Sigmoid colon (tissue), 7 donors: ENCODE data around the gene DNAH14. TPM values are rescaled to one million over a fixed set of nuclear protein-coding genes. Genes with fewer than 3 reads are reported as not detected.

ENCODE experiments used
- DNase-seq: peaks from one replicate; pipeline ENCODE4 v3.0.0-alpha.2; 2019
- H3K27ac ChIP-seq, 4 donors: fragments of 200-600 bp; sonication (generic); one replicate each; pipeline ENCODE4 v1.5.1; 2016 to 2019; ENCODE audit warnings: mild to moderate bottlenecking in 1 of 4
- H3K27me3 ChIP-seq, 3 donors: fragments of 200-600 bp; sonication (generic); one replicate each; pipeline ENCODE4 v1.5.1; 2019; ENCODE audit warnings: mild to moderate bottlenecking in 1 of 3
- H3K36me3 ChIP-seq, 4 donors: fragments of 200-600 bp; sonication (generic); one replicate each; pipeline ENCODE4 v1.5.1; 2016 to 2019
- H3K4me1 ChIP-seq, 4 donors: fragments of 200-600 bp; sonication (generic); one replicate each; pipeline ENCODE4 v1.5.1; 2017 to 2019
- H3K4me3 ChIP-seq, 4 donors: fragments of 200-600 bp; sonication (generic); one replicate each; pipeline ENCODE4 v1.5.1; 2017 to 2019; ENCODE audit warnings: mild to moderate bottlenecking in 2 of 4, moderate library complexity in 1 of 4
- H3K9me3 ChIP-seq, 4 donors: fragments of 200-600 bp in 3 of 4; sonication (generic) in 3 of 4; one replicate each; pipeline versions ENCODE4 v1.5.1 to v1.6.1; 2013 to 2019
- CTCF ChIP-seq, 4 experiments: fragments of 450-650 bp in 3 of 4; fragments of 200-600 bp in 1 of 4; IDR thresholded peaks; one replicate each; pipeline ENCODE4 v1.5.1; 2016 to 2019; ENCODE audit warnings: antibody characterized with exemption in 4 of 4, mild to moderate bottlenecking in 3 of 4, moderate library complexity in 2 of 4
- EP300 ChIP-seq, 4 donors: sonication (generic); formaldehyde crosslinking; IDR thresholded peaks; one replicate each; pipeline ENCODE4 v1.6.1; 2017; ENCODE audit warnings: antibody characterized with exemption in 4 of 4
- POLR2A ChIP-seq, 2 donors: fragments of 450-650 bp; IDR thresholded peaks; one replicate each; pipeline ENCODE4 v1.6.1; 2016; ENCODE audit warnings: antibody characterized with exemption in 2 of 2, mild to moderate bottlenecking in 2 of 2, moderate library complexity in 2 of 2
- POLR2AphosphoS5 ChIP-seq, 4 donors: sonication (generic); formaldehyde crosslinking; IDR thresholded peaks; one replicate each; pipeline ENCODE4 v1.6.1; 2017; ENCODE audit warnings: antibody characterized with exemption in 4 of 4
- WGBS, 2 donors: extraction: QIAGEN DNeasy Blood & Tissue Kit; methylation state at CpG; one replicate each; pipeline ENCODE4 v1.1.7; 2013; 5-methylcytosine and 5-hydroxymethylcytosine counted together
- intact Hi-C: fragments of 100-400 bp; cut with DNase I; formaldehyde crosslinking; loops from one replicate; pipeline ENCODE4 v1.15.1; 2023
- polyA plus RNA-seq, 3 donors: library from polyadenylated mRNA; stranded (reverse); fragments of 200-250 nt; gene quantifications; one replicate each; pipeline ENCODE4 v1.2.3, GENCODE V29; 2013
- total RNA-seq, 4 donors: library from RNA; depleted of rRNA; stranded (reverse); fragments of >200 nt; gene quantifications; one replicate each; pipeline ENCODE4 v1.1.0, GENCODE V29; 2016
- donor health status: healthy with polysubstance abuse.
- donor health status: Bipolar disorder and iron deficiency.
- donor health status: healthy.

The DNAH14 gene
- total and polyA plus RNA-seq, 7 donors, result 2.4 to 9.7 (median 3.3) TPM

GRCh38 chr1:225388372-225388771, 458.9 kb downstream of the DNAH14 start:
- DNase-seq, result no peak
- Histone ChIP-seq H3K27ac (no peak overlapping the region), H3K4me1 (no peaks in the 10 kb centered on the region), H3K9me3 (no peaks in the 10 kb centered on the region), H3K4me3 (no peak overlapping the region), H3K27me3 (no peaks in the 10 kb centered on the region), H3K36me3 (peaks cover 0 to 8% (median 0%) of the 10 kb centered on the region in 4 donors)
- WGBS, 2 donors, result 82 to 85% methylated on average over 4 of the region's 4 CpGs
- intact Hi-C loops, result no loop called here
- TF ChIP-seq POLR2A (IDR thresholded peaks at IDR 0.05) (no peak), POLR2AphosphoS5 (IDR thresholded peaks at IDR 0.05) (no peak), CTCF (IDR thresholded peaks at IDR 0.05) (no peak), EP300 (IDR thresholded peaks at IDR 0.05) (no peak)

DNA sequence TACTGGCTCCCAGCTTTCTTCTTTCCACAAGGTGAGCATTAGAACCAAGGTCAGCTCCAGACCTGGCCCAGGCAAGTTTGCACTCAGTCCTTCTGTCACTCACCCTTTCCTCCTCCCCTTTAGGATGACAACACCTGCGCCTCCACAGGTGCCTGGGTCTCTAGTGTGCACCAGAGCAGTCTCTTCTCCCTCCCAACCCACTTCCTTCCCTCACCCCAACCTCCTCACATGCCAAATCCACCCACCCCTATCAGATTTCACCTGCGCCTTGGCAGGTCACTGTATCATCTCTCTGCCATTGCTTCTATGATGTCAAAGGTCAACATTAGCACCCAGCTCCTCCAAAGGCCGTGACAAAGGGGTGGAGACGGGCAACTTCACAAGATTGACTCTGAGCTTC, 460.4 kb downstream of the DNAH14 start:
- intact Hi-C loops, result no loop called here
- Histone ChIP-seq H3K4me3 (no peak overlapping the region), H3K9me3 (no peaks in the 10 kb centered on the region), H3K27ac (no peak overlapping the region), H3K4me1 (no peaks in the 10 kb centered on the region), H3K36me3 (peaks cover 0 to 8% (median 0%) of the 10 kb centered on the region in 4 donors), H3K27me3 (no peaks in the 10 kb centered on the region)
- WGBS, 2 donors, result 91 to 92% methylated on average over 4 of the region's 4 CpGs
- TF ChIP-seq EP300 (IDR thresholded peaks at IDR 0.05) (no peak), POLR2A (IDR thresholded peaks at IDR 0.05) (no peak), CTCF (IDR thresholded peaks at IDR 0.05) (no peak), POLR2AphosphoS5 (IDR thresholded peaks at IDR 0.05) (no peak)
- DNase-seq, result no peak

DNA sequence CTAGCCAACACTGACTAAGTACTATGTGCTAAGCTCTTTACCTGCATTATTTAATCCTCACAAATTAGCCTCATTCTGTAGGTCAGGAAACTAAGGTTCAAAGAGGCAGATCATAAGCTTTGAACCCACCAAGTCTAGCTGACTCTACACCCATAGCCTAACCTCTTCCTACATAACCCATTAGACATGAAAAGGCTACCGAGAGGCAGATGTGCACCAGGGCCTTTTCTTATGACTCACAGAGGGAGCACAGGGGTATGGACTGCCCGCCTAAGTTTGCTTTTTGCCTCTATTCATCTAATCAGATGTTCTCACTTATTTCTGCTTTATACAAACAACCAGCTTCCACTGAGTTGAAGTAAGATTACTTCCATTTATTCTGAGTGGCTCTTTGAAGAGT, 466.9 kb downstream of the DNAH14 start:
- no peaks in the 10 kb centered on the region for H3K4me1 ChIP-seq
- 73 to 93% methylated on average over 2 of the region's 2 CpGs for WGBS, 2 donors
- intact Hi-C loops, result no loop called here
- no peaks in the 10 kb centered on the region for H3K9me3 ChIP-seq
- H3K4me3 ChIP-seq, result no peak overlapping the region
- no peak for DNase-seq
- TF ChIP-seq POLR2A (IDR thresholded peaks at IDR 0.05) (no peak), POLR2AphosphoS5 (IDR thresholded peaks at IDR 0.05) (no peak), EP300 (IDR thresholded peaks at IDR 0.05) (no peak)
- no peaks in the 10 kb centered on the region for H3K27me3 ChIP-seq
- H3K36me3 ChIP-seq, result peaks cover 6 to 61% (median 16%) of the 10 kb centered on the region in 4 donors
- H3K27ac ChIP-seq, result no peak overlapping the region

- DNase-seq, result no peak
- Histone ChIP-seq H3K9me3 (no peaks in the 10 kb centered on the region), H3K27ac (no peak overlapping the region), H3K36me3 (peaks cover 19 to 88% (median 37%) of the 10 kb centered on the region in 4 donors), H3K27me3 (no peaks in the 10 kb centered on the region), H3K4me1 (peaks cover 0 to 12% (median 2%) of the 10 kb centered on the region in 4 donors), H3K4me3 (no peak overlapping the region)
- 92 to 93% methylated on average over 5 of the region's 5 CpGs for WGBS, 2 donors
- intact Hi-C loops, result no loop called here
- TF ChIP-seq POLR2A (IDR thresholded peaks at IDR 0.05), result no peak
- TF ChIP-seq CTCF (IDR thresholded peaks at IDR 0.05), result no peak
- no peak for TF ChIP-seq POLR2AphosphoS5 (IDR thresholded peaks at IDR 0.05)
- TF ChIP-seq EP300 (IDR thresholded peaks at IDR 0.05), result no peak
These were observed 471.5 kb downstream of the DNAH14 start for GRCh38 chr1:225400968-225401367.

DNA sequence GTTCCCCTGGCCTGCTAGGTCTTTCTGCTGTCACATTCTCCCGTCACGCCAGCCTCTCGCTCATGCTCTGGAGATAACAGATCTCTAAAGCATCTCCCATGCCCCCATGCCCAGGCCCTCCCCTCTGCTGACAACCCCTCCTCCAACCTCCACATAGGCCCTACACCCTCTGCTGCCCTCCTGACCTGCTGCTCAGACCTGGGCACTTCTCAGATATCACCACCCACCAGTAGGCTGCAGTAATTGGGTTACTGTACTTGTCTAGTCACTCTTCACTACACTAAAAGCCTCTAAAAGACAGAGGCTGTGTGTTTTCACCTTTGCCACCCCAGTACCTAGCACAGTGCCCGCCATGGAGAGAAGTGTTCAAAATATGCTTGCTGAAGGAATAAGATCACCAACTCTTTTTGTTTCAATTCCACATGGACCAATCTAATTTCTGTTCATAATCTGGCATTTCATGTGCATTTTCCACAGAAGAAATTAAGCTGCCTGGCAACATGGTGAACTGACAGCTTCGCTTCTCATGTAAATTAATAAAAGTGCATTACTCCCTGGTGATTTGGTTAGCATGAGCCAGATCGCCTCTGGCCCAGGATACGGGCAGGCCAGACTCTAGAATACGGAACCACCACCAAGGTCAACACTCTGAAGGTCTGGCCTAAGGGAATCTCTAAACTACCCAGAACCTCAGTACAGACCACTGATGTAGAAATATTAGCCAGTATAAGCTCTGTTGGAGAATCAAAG, 477.7 kb downstream of the DNAH14 start:
- H3K27me3 ChIP-seq, result no peaks in the 10 kb centered on the region
- no peak overlapping the region for H3K4me3 ChIP-seq
- no peak for TF ChIP-seq CTCF (IDR thresholded peaks at IDR 0.05)
- TF ChIP-seq EP300 (IDR thresholded peaks at IDR 0.05), result no peak
- TF ChIP-seq POLR2AphosphoS5 (IDR thresholded peaks at IDR 0.05), result no peak
- TF ChIP-seq POLR2A (IDR thresholded peaks at IDR 0.05), result no peak
- WGBS, 2 donors, result 97 to 98% methylated on average over 8 of the region's 8 CpGs
- DNase-seq, result no peak
- intact Hi-C loops, result no loop called here
- H3K27ac ChIP-seq, result no peak overlapping the region
- peaks cover 0 to 44% (median 22%) of the 10 kb centered on the region in 4 donors for H3K4me1 ChIP-seq
- no peaks in the 10 kb centered on the region for H3K9me3 ChIP-seq
- peaks cover 19 to 98% (median 55%) of the 10 kb centered on the region in 4 donors for H3K36me3 ChIP-seq
